Measurements from ENCODE around the gene PLCH2. TPM values are rescaled to one million over a fixed set of nuclear protein-coding genes. Genes with fewer than 3 reads are reported as not detected.

Gene PLCH2
- total RNA-seq, 2 experiments from 2014 or later: 2.9 to 6.0 TPM

DNA sequence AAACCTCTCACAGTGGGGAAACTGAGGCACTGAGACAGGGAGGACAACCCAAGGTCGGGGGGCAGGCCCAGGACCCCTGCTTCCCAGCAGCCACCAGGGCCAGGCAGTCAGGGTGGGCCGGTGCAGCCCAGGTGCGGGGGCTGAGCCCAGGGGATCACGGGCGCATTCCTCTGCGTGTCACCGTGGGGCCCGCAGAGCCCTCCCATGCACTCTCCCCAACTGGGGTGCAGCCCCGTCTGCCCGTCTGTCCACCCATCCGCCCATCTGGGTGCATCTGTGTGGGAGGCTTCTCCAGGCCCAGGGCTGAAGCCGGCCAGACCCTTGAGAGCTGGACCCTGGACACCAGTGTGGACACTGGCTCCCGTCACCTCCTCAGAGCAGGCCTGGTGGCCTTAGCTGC, 2.9 kb upstream of the PLCH2 start:
- intact Hi-C loops (cut with micrococcal nuclease): no loop called here

DNA sequence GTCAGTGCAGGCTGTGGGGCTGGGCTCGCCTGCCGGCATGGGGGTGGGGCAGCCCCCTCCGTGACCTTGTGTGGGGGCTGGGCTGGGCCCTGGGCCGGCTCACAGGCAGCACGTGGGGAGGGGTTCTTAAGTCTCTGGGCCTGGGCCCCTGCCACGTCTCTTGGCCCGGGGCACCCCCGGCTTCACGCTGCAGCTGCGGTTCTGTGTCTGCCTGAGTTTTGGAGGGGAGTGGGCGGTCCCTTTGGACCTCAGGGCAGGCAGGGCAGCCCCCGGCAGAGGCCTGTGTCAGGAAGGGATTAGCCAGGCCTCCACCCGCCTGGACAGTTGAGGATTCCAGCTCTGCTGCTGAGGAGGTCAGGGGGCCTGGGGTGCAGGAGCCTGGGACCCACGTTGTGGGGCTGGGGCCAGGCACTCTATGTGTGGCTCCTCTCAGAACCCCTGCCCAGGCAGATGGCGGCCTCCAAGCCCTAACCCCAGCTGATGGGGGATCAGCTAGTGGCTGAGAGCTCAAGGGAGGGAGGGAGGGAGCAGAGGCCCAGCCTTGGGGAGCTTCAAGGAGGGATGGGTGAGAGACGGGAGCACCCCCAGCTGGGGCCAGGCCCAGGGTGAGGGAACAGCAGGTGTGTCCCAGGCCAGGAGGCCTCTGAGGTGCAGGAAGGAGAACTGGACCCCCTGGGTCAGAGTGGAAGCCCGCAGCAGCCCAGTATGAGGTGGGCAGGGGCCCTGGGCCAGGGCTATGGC, 1.8 kb upstream of the PLCH2 start:
- ATAC-seq (no peak), DNase-seq (no peak)
- TF ChIP-seq, protein P1, sequence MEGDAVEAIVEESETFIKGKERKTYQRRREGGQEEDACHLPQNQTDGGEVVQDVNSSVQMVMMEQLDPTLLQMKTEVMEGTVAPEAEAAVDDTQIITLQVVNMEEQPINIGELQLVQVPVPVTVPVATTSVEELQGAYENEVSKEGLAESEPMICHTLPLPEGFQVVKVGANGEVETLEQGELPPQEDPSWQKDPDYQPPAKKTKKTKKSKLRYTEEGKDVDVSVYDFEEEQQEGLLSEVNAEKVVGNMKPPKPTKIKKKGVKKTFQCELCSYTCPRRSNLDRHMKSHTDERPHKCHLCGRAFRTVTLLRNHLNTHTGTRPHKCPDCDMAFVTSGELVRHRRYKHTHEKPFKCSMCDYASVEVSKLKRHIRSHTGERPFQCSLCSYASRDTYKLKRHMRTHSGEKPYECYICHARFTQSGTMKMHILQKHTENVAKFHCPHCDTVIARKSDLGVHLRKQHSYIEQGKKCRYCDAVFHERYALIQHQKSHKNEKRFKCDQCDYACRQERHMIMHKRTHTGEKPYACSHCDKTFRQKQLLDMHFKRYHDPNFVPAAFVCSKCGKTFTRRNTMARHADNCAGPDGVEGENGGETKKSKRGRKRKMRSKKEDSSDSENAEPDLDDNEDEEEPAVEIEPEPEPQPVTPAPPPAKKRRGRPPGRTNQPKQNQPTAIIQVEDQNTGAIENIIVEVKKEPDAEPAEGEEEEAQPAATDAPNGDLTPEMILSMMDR (IDR thresholded peaks at IDR 0.05): no peak
- POLR2A ChIA-PET: no interaction called here
- Mint-ChIP-seq H3K27ac (no peak overlapping the region), H3K9me3 (no peaks in the 10 kb centered on the region), H3K4me1 (ENCODE audit: low read depth) (no peaks in the 10 kb centered on the region), H3K36me3 (ENCODE audit: low read depth) (no peaks in the 10 kb centered on the region), H3K27me3 (no peaks in the 10 kb centered on the region), H3K4me3 (no peak overlapping the region)
- intact Hi-C loops (cut with micrococcal nuclease): no loop called here
- CTCF ChIA-PET: no interaction called here

More for the DNA sequence above, 2.9 kb upstream of the PLCH2 start:
- Mint-ChIP-seq H3K9me3 (no peaks in the 10 kb centered on the region), H3K36me3 (ENCODE audit: low read depth) (no peaks in the 10 kb centered on the region), H3K27ac (no peak overlapping the region), H3K4me1 (ENCODE audit: low read depth) (no peaks in the 10 kb centered on the region), H3K27me3 (no peaks in the 10 kb centered on the region), H3K4me3 (no peak overlapping the region)
- ChIA-PET CTCF (no interaction called here), POLR2A (no interaction called here)
- no peak for DNase-seq
- ATAC-seq: no peak
- TF ChIP-seq, protein P1 (IDR thresholded peaks at IDR 0.05): no peak

DNA sequence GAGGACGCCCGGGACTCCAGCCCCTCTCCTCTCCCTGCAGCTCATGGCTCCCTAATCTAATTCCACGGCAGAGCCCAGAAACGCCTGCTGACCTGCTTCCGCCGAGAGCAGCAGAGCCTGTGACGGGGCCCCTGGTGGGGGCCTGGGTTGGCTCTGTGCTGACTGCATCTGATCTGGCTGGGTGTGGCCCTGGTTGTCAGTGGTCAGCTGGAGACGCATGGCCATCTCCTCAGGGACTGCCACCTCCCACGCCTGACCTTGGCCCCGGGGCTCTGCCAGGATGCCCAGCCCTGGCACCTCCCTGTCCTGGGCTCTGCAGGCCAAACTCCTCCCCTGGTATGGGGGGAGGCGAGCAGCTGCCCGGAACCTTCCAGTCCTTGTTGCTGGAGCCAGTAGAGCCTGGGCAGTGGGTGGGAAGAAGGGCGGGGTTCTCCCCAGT, 1.1 kb upstream of the PLCH2 start:
- Mint-ChIP-seq H3K27me3 (no peaks in the 10 kb centered on the region), H3K9me3 (no peaks in the 10 kb centered on the region), H3K36me3 (ENCODE audit: low read depth) (no peaks in the 10 kb centered on the region), H3K4me3 (no peak overlapping the region), H3K4me1 (ENCODE audit: low read depth) (no peaks in the 10 kb centered on the region), H3K27ac (no peak overlapping the region)
- ChIA-PET CTCF (no interaction called here), POLR2A (no interaction called here)
- DNase-seq (no peak), ATAC-seq (no peak)
- TF ChIP-seq, protein P1 (IDR thresholded peaks at IDR 0.05): no peak
- intact Hi-C loops (cut with micrococcal nuclease): no loop called here

DNA sequence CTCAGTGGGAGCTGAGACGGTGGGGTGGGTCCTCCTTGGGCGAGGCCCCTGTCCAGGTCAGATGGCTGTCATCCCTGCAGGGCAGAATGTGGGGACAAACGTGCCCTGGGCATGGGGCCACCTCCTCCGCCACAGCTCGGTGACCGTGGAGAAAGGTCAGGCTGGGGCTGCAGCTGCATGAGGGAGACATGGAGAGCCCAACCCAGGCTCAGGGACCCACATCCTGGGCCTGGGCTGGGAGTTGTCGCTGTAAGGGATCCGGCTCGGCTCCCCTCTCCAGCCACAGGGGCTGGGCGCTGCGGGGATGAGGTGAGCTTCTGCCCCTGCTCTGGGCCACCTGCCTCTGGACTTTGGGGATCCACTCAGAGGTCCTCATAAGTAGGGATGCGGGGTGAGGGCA, 518 bp upstream of the PLCH2 start:
- Mint-ChIP-seq H3K4me1 (ENCODE audit: low read depth) (no peaks in the 10 kb centered on the region), H3K27me3 (no peaks in the 10 kb centered on the region), H3K9me3 (no peaks in the 10 kb centered on the region), H3K4me3 (no peak overlapping the region), H3K36me3 (ENCODE audit: low read depth) (no peaks in the 10 kb centered on the region), H3K27ac (no peak overlapping the region)
- intact Hi-C loops (cut with micrococcal nuclease): no loop called here
- ChIA-PET POLR2A (no interaction called here), CTCF (no interaction called here)
- ATAC-seq (no peak), DNase-seq (no peak)
- TF ChIP-seq, protein P1 (IDR thresholded peaks at IDR 0.05): no peak

DNA sequence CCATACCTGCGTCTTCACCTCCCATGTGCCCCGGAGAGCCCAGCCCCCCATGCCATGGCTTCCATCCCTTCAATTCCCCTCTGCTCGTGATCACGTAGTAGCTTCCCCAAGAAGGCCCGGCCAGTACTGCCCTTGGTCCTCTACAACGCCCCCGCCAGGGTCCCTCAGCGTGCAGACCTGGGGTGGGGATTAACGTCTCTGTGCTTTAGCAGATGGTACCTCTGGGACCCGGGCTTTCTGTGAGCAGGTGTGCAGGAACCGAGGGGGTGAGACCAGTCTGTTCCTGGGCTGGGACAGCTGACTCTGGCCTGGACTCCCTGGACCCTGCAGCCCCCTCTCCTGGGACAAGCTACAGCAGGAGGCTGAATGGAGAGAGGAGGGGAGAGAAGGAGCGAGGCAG, 1.2 kb downstream of the PLCH2 start:
- TF ChIP-seq, protein P1 (IDR thresholded peaks at IDR 0.05): no peak
- ChIA-PET CTCF (interaction anchor here (0.9 kb wide), 1 partner anchor 9 kb away, joined by 3 read pairs; no protein-coding TSS in a partner anchor), POLR2A (no interaction called here)
- no peaks in the 10 kb centered on the region for H3K4me1 Mint-ChIP-seq (ENCODE audit: low read depth)
- ATAC-seq: no peak
- H3K4me3 Mint-ChIP-seq: no peak overlapping the region
- DNase-seq: no peak
- H3K9me3 Mint-ChIP-seq: no peaks in the 10 kb centered on the region
- H3K36me3 Mint-ChIP-seq (ENCODE audit: low read depth): no peaks in the 10 kb centered on the region
- H3K27ac Mint-ChIP-seq: no peak overlapping the region
- no peaks in the 10 kb centered on the region for H3K27me3 Mint-ChIP-seq
- intact Hi-C loops (cut with micrococcal nuclease): no loop called here
